Smooth muscle cell (in vitro differentiated cells): ENCODE results near the gene PLD5. TPM values are rescaled to one million over a fixed set of nuclear protein-coding genes. Genes with fewer than 3 reads are reported as not detected.

ENCODE experiments used
- DNase-seq: peaks from one replicate; lab custom pipeline; 2025; ENCODE audit not compliant: unreplicated experiment; lab: John Stamatoyannopoulos, UW
- H2AFZ ChIP-seq: fragments of 200-600 bp; sonication (generic); 2 replicates; pipeline ENCODE4 v1.6.0; 2016; ENCODE audit warnings: antibody characterized with exemption, low read depth, mild to moderate bottlenecking
- H3F3A ChIP-seq: fragments of 200-600 bp; sonication (generic); 2 replicates; pipeline ENCODE4 v1.6.0; 2017; ENCODE audit warnings: antibody characterized with exemption, low read depth
- H3K27ac ChIP-seq: fragments of 200-600 bp; sonication (generic); 2 replicates; pipeline ENCODE4 v1.5.1; 2016; ENCODE audit warnings: low read depth, mild to moderate bottlenecking
- H3K27me3 ChIP-seq: fragments of 200-600 bp; sonication (generic); 2 replicates; pipeline ENCODE4 v1.6.1; 2016; ENCODE audit warnings: low read depth, mild to moderate bottlenecking
- H3K36me3 ChIP-seq: fragments of 200-600 bp; sonication (generic); 2 replicates; pipeline ENCODE4 v1.5.1; 2016; ENCODE audit warnings: low read depth
- H3K4me1 ChIP-seq: fragments of 200-600 bp; sonication (generic); 2 replicates; pipeline ENCODE4 v1.5.1; 2016; ENCODE audit warnings: low read depth
- H3K4me2 ChIP-seq: fragments of 200-600 bp; sonication (generic); 2 replicates; pipeline ENCODE4 v1.6.0; 2016; ENCODE audit warnings: mild to moderate bottlenecking
- H3K4me3 ChIP-seq: fragments of 200-600 bp; sonication (generic); 2 replicates; pipeline ENCODE4 v1.5.1; 2016; ENCODE audit warnings: mild to moderate bottlenecking
- H3K79me2 ChIP-seq: fragments of 200-600 bp; sonication (generic); 2 replicates; pipeline ENCODE4 v1.6.0; 2016; ENCODE audit warnings: low read depth, mild to moderate bottlenecking
- H3K9ac ChIP-seq: fragments of 200-600 bp; sonication (generic); 2 replicates; pipeline ENCODE4 v1.6.0; 2016; ENCODE audit warnings: low read depth
- H3K9me3 ChIP-seq: fragments of 200-600 bp; sonication (generic); replicated peaks from 2 replicates; pipeline ENCODE4 v1.5.1; 2016; ENCODE audit warnings: low read depth
- H4K20me1 ChIP-seq: fragments of 200-600 bp; sonication (generic); 2 replicates; pipeline ENCODE4 v1.6.0; 2016; ENCODE audit warnings: low read depth
- CTCF ChIP-seq: fragments of 200-600 bp; sonication (generic); IDR thresholded peaks from 2 replicates; pipeline ENCODE4 v1.5.1; 2017; ENCODE audit warnings: borderline replicate concordance, mild to moderate bottlenecking, antibody characterized with exemption; ENCODE audit not compliant: insufficient read depth, poor library complexity, severe bottlenecking
- WGBS: methylation state at CpG from one replicate; pipeline ENCODE4 v1.1.7; 2016; ENCODE audit warnings: low lambda C conversion rate; 5-methylcytosine and 5-hydroxymethylcytosine counted together
- polyA plus RNA-seq: library from polyadenylated mRNA; unstranded; fragments of >200 nt; fragmentation: Nextera tagmentation; extraction: Ambion mirVana; gene quantifications from 2 replicates; pipeline ENCODE4 v1.2.1, GENCODE V29; 2016
- total RNA-seq: library from RNA; depleted of rRNA; stranded (reverse); fragments of >200 nt; gene quantifications from 2 replicates; pipeline ENCODE4 v1.2.3, GENCODE V29; 2014

Gene PLD5
- total and polyA plus RNA-seq, 2 experiments from 2014 or later, result 0.25 to 0.27 TPM

GRCh38 chr1:242083742-242084141 lies 440.8 kb downstream of the PLD5 start:
- TF ChIP-seq CTCF, result no peak
- Histone ChIP-seq H3K27me3 (no peaks in the 10 kb centered on the region), H3K36me3 (no peaks in the 10 kb centered on the region), H3K79me2 (no peaks in the 10 kb centered on the region), H4K20me1 (no peaks in the 10 kb centered on the region), H3K4me3 (no peak overlapping the region), H3K27ac (no peak overlapping the region), H3K4me1 (no peaks in the 10 kb centered on the region), H3K9me3 (no peaks in the 10 kb centered on the region), H2AFZ (no peak overlapping the region), H3K4me2 (no peak overlapping the region), H3F3A (no peaks in the 10 kb centered on the region), H3K9ac (no peak overlapping the region)
- 95% methylated on average over 2 of the region's 2 CpGs for WGBS
- no peak for DNase-seq

GRCh38 chr1:242081446-242081845 lies 443.1 kb downstream of the PLD5 start:
- no peak for DNase-seq
- Histone ChIP-seq H3K4me2 (no peak overlapping the region), H3K27me3 (no peaks in the 10 kb centered on the region), H4K20me1 (no peaks in the 10 kb centered on the region), H3K9ac (no peak overlapping the region), H3F3A (no peaks in the 10 kb centered on the region), H3K4me3 (no peak overlapping the region), H2AFZ (no peak overlapping the region), H3K36me3 (no peaks in the 10 kb centered on the region), H3K79me2 (no peaks in the 10 kb centered on the region), H3K9me3 (no peaks in the 10 kb centered on the region), H3K4me1 (no peaks in the 10 kb centered on the region), H3K27ac (no peak overlapping the region)
- 95% methylated on average over 1 of the region's 1 CpG for WGBS
- TF ChIP-seq CTCF, result no peak

GRCh38 chr1:242065813-242066212 lies 458.7 kb downstream of the PLD5 start:
- Histone ChIP-seq H2AFZ (no peak overlapping the region), H3K4me3 (no peak overlapping the region), H3K27ac (no peak overlapping the region), H3K27me3 (no peaks in the 10 kb centered on the region), H3F3A (no peaks in the 10 kb centered on the region), H3K36me3 (no peaks in the 10 kb centered on the region), H4K20me1 (no peaks in the 10 kb centered on the region), H3K4me1 (no peaks in the 10 kb centered on the region), H3K9me3 (no peaks in the 10 kb centered on the region), H3K4me2 (no peak overlapping the region), H3K9ac (no peak overlapping the region), H3K79me2 (no peaks in the 10 kb centered on the region)
- no peak for DNase-seq
- WGBS, result 90% methylated on average over 2 of the region's 2 CpGs
- TF ChIP-seq CTCF, result no peak

GRCh38 chr1:242062271-242062670 lies 462.2 kb downstream of the PLD5 start:
- H3K27ac ChIP-seq, result no peak overlapping the region
- H4K20me1 ChIP-seq, result no peaks in the 10 kb centered on the region
- H3K27me3 ChIP-seq, result no peaks in the 10 kb centered on the region
- H3K9ac ChIP-seq, result no peak overlapping the region
- H3K36me3 ChIP-seq, result no peaks in the 10 kb centered on the region
- TF ChIP-seq CTCF, result no peak
- no peak for DNase-seq
- no peak overlapping the region for H2AFZ ChIP-seq
- H3K4me1 ChIP-seq, result no peaks in the 10 kb centered on the region
- H3K79me2 ChIP-seq, result no peaks in the 10 kb centered on the region
- WGBS, result 75% methylated on average over 3 of the region's 3 CpGs
- H3K9me3 ChIP-seq, result no peaks in the 10 kb centered on the region
- no peak overlapping the region for H3K4me3 ChIP-seq
- no peaks in the 10 kb centered on the region for H3F3A ChIP-seq
- no peak overlapping the region for H3K4me2 ChIP-seq
